ENCODE measurements around the gene NT5C2. TPM values are rescaled to one million over a fixed set of nuclear protein-coding genes. Genes with fewer than 3 reads are reported as not detected.

NT5C2 gene
- polyA plus RNA-seq, 1 of the 3 experiments (the other 2 are of a cell fraction), result 29.6 TPM

DNA sequence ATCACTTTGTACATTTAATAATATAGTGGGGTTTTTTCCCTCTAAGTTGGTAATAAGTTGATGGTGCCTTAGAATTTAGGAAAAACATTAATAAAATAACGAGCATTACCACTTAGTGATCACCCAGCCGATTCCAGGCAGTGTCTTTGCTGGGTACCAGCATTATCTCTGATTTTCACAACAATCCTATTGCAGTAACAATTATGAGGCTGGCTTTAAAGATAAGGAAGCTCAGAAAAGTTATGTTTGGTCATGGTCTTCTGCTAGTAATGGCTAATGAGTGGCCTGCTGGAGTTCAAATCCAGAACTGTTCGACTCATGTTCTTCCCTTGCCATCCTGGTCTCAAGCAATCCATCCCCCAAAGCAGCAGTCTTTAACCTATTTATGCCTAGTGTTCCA, 147.1 kb downstream of the NT5C2 start (continued):
- TF ChIP-seq MEF2A (IDR thresholded peaks at IDR 0.05; ENCODE audit: borderline replicate concordance, low read depth), result no peak

DNA sequence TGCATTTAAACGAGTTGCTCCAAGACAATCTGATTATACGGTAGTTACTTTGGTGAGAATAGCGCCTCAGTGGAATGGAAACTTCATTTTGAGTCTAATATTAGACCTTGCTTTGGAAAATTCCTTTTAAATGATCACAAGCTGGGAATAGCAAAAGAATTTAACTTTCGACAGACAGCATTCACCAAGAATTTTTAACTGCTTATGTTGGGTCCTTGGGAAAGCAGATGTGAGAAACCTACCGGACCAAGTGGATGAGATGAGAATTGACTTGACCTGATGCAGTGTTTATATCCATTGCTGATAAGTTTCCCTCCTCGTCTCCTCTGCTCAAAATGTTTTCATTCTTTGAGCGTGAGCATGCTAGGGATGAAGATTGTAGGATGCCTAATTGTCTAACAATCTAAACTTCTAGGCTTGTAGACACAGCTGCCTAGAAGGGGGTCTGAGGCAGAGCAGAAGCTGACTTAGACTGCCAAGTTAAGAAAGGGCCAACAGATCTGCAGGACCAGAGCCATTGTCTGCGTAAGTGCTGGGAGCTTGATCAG, 148.1 kb downstream of the NT5C2 start:
- Histone ChIP-seq H2AFZ (ENCODE audit: low read depth) (no peak overlapping the region), H4K20me1 (ENCODE audit: insufficient read depth) (no peaks in the 10 kb centered on the region), H3K79me2 (ENCODE audit: insufficient read depth) (no peaks in the 10 kb centered on the region), H3K9ac (no peak overlapping the region), H3K4me1 (ENCODE audit: control insufficient read depth in 1 of 2, insufficient read depth in 2 of 2, low read depth in 1 of 2, low read length in 1 of 2) (no peaks in the 10 kb centered on the region), H3K27me3 (ENCODE audit: insufficient read depth) (no peaks in the 10 kb centered on the region), H3K4me3 (ENCODE audit: low read depth in 2 of 2, low read length in 1 of 2) (no peak overlapping the region), H3K27ac (ENCODE audit: low read depth in 2 of 2, low read length in 1 of 2) (no peak overlapping the region), H3K4me2 (no peak overlapping the region), H3K9me2 (no peaks in the 10 kb centered on the region), H3F3A (replicated peaks; ENCODE audit: insufficient read depth) (no peaks in the 10 kb centered on the region), H3K9me3 (no peaks in the 10 kb centered on the region), H3K36me3 (replicated peaks in 1 of 2; ENCODE audit: control insufficient read depth in 1 of 2, insufficient read depth in 2 of 2, low read length in 1 of 2) (no peaks in the 10 kb centered on the region)
- ChIA-PET CTCF (interaction anchor here (0.8 to 2.8 kb wide), 2 partner anchors 46 to 128 kb away, joined by 3 to 11 read pairs; partner anchors contain the start of gene CNNM2), POLR2A (no interaction called here)
- 78% methylated on average over 8 of the region's 8 CpGs for WGBS (ENCODE audit: low lambda C conversion rate)
- TF ChIP-seq, protein P1, sequence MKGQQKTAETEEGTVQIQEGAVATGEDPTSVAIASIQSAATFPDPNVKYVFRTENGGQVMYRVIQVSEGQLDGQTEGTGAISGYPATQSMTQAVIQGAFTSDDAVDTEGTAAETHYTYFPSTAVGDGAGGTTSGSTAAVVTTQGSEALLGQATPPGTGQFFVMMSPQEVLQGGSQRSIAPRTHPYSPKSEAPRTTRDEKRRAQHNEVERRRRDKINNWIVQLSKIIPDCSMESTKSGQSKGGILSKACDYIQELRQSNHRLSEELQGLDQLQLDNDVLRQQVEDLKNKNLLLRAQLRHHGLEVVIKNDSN (IDR thresholded peaks at IDR 0.05; ENCODE audit: borderline replicate concordance, low read depth), result no peak
- TF ChIP-seq RAD21 (IDR thresholded peaks at IDR 0.05; ENCODE audit: low read length) (no peak), POLR2AphosphoS5 (IDR thresholded peaks at IDR 0.05; ENCODE audit: low read depth, low read length) (no peak)
- DNase-seq, result no peak

DNA sequence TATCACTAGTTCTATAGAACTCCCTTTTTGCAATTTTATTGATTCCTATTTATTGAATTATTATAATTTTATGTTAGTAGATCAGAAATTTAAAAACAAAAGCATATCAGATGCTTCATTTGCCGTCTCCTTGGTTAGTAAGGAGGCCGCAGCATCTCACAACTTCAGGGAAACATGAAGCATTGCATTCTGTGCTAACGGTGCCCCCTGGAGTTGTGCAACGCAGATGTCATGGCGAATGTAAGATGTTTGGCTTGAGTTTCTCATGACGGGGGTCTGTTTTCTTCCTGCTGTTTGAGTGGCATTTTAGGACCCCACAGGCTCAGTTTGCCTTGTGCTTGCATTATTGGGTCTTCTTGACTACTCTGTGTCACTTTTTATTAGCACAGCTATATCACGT, 150.2 kb downstream of the NT5C2 start:
- 90% methylated on average over 7 of the region's 7 CpGs for WGBS (ENCODE audit: low lambda C conversion rate)
- CTCF ChIA-PET, result interaction anchor here (1.4 kb wide), 1 partner anchor 125 kb away, joined by 3 read pairs; the partner anchor contains the start of gene CNNM2

DNA sequence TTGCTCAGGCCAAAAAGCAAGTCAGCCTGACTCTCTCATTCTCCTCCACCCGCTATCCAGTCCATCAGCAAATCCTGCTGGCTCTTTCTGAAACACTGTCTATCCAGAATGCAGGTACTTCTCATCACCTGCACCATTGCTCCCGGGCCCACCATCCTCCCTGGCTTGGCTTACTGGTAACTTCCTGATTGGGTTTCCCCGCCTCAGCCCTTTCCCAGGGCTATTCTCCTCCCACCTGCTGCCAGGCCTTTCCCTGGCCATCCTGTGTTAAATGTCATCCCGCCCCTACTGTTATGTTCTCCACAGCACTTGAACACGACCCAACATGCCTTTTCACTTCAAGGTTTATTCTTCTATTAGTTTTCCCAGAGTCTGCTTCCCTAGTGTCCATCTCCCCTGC, 150.9 kb downstream of the NT5C2 start:
- no peak overlapping the region for H3K27ac ChIP-seq (ENCODE audit: low read depth in 2 of 2, low read length in 1 of 2)
- no peak overlapping the region for H3K4me3 ChIP-seq (ENCODE audit: low read depth in 2 of 2, low read length in 1 of 2)
- no peak for DNase-seq
- H3K36me3 ChIP-seq (replicated peaks in 1 of 2; ENCODE audit: control insufficient read depth in 1 of 2, insufficient read depth in 2 of 2, low read length in 1 of 2), result no peaks in the 10 kb centered on the region
- H3K9me3 ChIP-seq, result no peaks in the 10 kb centered on the region
- no peaks in the 10 kb centered on the region for H3F3A ChIP-seq (replicated peaks; ENCODE audit: insufficient read depth)
- H3K9me2 ChIP-seq, result no peaks in the 10 kb centered on the region
- H4K20me1 ChIP-seq (ENCODE audit: insufficient read depth), result no peaks in the 10 kb centered on the region
- no peak overlapping the region for H3K4me2 ChIP-seq
- CTCF ChIA-PET, result interaction anchor here (1.4 kb wide), 1 partner anchor 124 kb away, joined by 3 read pairs; the partner anchor contains the start of gene CNNM2
- H3K9ac ChIP-seq, result no peak overlapping the region
- no peaks in the 10 kb centered on the region for H3K79me2 ChIP-seq (ENCODE audit: insufficient read depth)
- no peaks in the 10 kb centered on the region for H3K4me1 ChIP-seq (ENCODE audit: control insufficient read depth in 1 of 2, insufficient read depth in 2 of 2, low read depth in 1 of 2, low read length in 1 of 2)
- TF ChIP-seq, protein P1 (IDR thresholded peaks at IDR 0.05; ENCODE audit: borderline replicate concordance, low read depth), result no peak
- TF ChIP-seq CHD2 (IDR thresholded peaks at IDR 0.05; ENCODE audit: low read length, partially characterized antibody), result no peak
- TF ChIP-seq, protein P2, sequence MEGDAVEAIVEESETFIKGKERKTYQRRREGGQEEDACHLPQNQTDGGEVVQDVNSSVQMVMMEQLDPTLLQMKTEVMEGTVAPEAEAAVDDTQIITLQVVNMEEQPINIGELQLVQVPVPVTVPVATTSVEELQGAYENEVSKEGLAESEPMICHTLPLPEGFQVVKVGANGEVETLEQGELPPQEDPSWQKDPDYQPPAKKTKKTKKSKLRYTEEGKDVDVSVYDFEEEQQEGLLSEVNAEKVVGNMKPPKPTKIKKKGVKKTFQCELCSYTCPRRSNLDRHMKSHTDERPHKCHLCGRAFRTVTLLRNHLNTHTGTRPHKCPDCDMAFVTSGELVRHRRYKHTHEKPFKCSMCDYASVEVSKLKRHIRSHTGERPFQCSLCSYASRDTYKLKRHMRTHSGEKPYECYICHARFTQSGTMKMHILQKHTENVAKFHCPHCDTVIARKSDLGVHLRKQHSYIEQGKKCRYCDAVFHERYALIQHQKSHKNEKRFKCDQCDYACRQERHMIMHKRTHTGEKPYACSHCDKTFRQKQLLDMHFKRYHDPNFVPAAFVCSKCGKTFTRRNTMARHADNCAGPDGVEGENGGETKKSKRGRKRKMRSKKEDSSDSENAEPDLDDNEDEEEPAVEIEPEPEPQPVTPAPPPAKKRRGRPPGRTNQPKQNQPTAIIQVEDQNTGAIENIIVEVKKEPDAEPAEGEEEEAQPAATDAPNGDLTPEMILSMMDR (IDR thresholded peaks at IDR 0.05), result no peak
- no peak for TF ChIP-seq RXRA (IDR thresholded peaks at IDR 0.05; ENCODE audit: borderline replicate concordance, low read depth)
- TF ChIP-seq EZH2phosphoT487 (IDR thresholded peaks at IDR 0.05; ENCODE audit: borderline replicate concordance, low read depth), result no peak
- TF ChIP-seq JUND (IDR thresholded peaks at IDR 0.05), result no peak
- TF ChIP-seq RCOR1 (IDR thresholded peaks at IDR 0.05; ENCODE audit: low read length), result no peak
- TF ChIP-seq TEAD4 (IDR thresholded peaks at IDR 0.05; ENCODE audit: borderline replicate concordance, insufficient read depth), result no peak
- no peak for TF ChIP-seq NRF1 (IDR thresholded peaks at IDR 0.05; ENCODE audit: low read depth, low read length)
- TF ChIP-seq FOXJ3 (CRISPR knock-in tag; IDR thresholded peaks at IDR 0.05), result no peak
- TF ChIP-seq TAF1 (IDR thresholded peaks at IDR 0.05; ENCODE audit: borderline replicate concordance, low read depth, low read length), result no peak
- no peak for TF ChIP-seq FOSL2 (IDR thresholded peaks at IDR 0.05; ENCODE audit: borderline replicate concordance, low read depth)
- no peak for TF ChIP-seq RAD21 (IDR thresholded peaks at IDR 0.05; ENCODE audit: low read length)
- TF ChIP-seq, protein P3, sequence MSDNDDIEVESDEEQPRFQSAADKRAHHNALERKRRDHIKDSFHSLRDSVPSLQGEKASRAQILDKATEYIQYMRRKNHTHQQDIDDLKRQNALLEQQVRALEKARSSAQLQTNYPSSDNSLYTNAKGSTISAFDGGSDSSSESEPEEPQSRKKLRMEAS (IDR thresholded peaks at IDR 0.05; ENCODE audit: low read depth), result no peak
- 84% methylated on average over 5 of the region's 5 CpGs for WGBS (ENCODE audit: low lambda C conversion rate)
- H3K27me3 ChIP-seq (ENCODE audit: insufficient read depth), result no peaks in the 10 kb centered on the region
- POLR2A ChIA-PET, result no interaction called here
- H2AFZ ChIP-seq (ENCODE audit: low read depth), result no peak overlapping the region

More for the DNA sequence above, 150.2 kb downstream of the NT5C2 start:
- no peaks in the 10 kb centered on the region for H4K20me1 ChIP-seq (ENCODE audit: insufficient read depth)
- H3K9me2 ChIP-seq, result no peaks in the 10 kb centered on the region
- no peaks in the 10 kb centered on the region for H3K27me3 ChIP-seq (ENCODE audit: insufficient read depth)
- DNase-seq, result no peak
- no peaks in the 10 kb centered on the region for H3F3A ChIP-seq (replicated peaks; ENCODE audit: insufficient read depth)
- H3K4me3 ChIP-seq (ENCODE audit: low read depth in 2 of 2, low read length in 1 of 2), result no peak overlapping the region
- no peak overlapping the region for H3K4me2 ChIP-seq
- no peak overlapping the region for H2AFZ ChIP-seq (ENCODE audit: low read depth)
- no peaks in the 10 kb centered on the region for H3K4me1 ChIP-seq (ENCODE audit: control insufficient read depth in 1 of 2, insufficient read depth in 2 of 2, low read depth in 1 of 2, low read length in 1 of 2)
- POLR2A ChIA-PET, result no interaction called here
- TF ChIP-seq RAD21 (IDR thresholded peaks at IDR 0.05; ENCODE audit: low read length) (peak; percentile 41), SMC3 (IDR thresholded peaks at IDR 0.05; ENCODE audit: low read depth, low read length) (0 out of 2 replicates have a peak, but pooled peaks have one; percentile 13), GATA2 (CRISPR knock-in tag; IDR thresholded peaks at IDR 0.05) (no peak)
- H3K36me3 ChIP-seq (replicated peaks in 1 of 2; ENCODE audit: control insufficient read depth in 1 of 2, insufficient read depth in 2 of 2, low read length in 1 of 2), result no peaks in the 10 kb centered on the region
- no peaks in the 10 kb centered on the region for H3K9me3 ChIP-seq
- H3K79me2 ChIP-seq (ENCODE audit: insufficient read depth), result no peaks in the 10 kb centered on the region
- no peak overlapping the region for H3K27ac ChIP-seq (ENCODE audit: low read depth in 2 of 2, low read length in 1 of 2)
- no peak overlapping the region for H3K9ac ChIP-seq

Measured in SK-N-SH (cell line).